ENCODE measurements around the gene MET.
"Not testable (repeated sequence)": the region's sequence is repeated elsewhere in the genome, so short reads cannot be mapped to it uniquely, and the experiment has no call there.

Gene MET

GRCh38 chr7:116698930-116699721, 27.1 kb downstream of the MET start:
- DNase-seq = no peak

GRCh38 chr7:116699722-116700120, 27.7 kb downstream of the MET start:
- no peak for DNase-seq

- DNase-seq = no peak
These were observed 30.2 kb downstream of the MET start for GRCh38 chr7:116702046-116702785.

GRCh38 chr7:116704650-116705228, 32.7 kb downstream of the MET start:
- no peak for DNase-seq

- DNase-seq = no peak
These were observed 33.4 kb downstream of the MET start for GRCh38 chr7:116705419-116705818.

- DNase-seq = peak; percentile 62
These were observed 34.7 kb downstream of the MET start for GRCh38 chr7:116706668-116707126.

- DNase-seq = no peak
These were observed 35.3 kb downstream of the MET start for GRCh38 chr7:116707289-116707688.

- no peak for DNase-seq
These were observed 36.3 kb downstream of the MET start for GRCh38 chr7:116708248-116708647.

- DNase-seq = no peak
These were observed 36.9 kb downstream of the MET start for GRCh38 chr7:116708861-116709260.

GRCh38 chr7:116709336-116709735, 37.3 kb downstream of the MET start:
- DNase-seq = no peak

- DNase-seq = peak; percentile 83
These were observed 38.9 kb downstream of the MET start for GRCh38 chr7:116710764-116711452.

- no peak for DNase-seq
These were observed 39.8 kb downstream of the MET start for GRCh38 chr7:116711790-116712189.

GRCh38 chr7:116713500-116713899, 41.5 kb downstream of the MET start:
- no peak for DNase-seq

GRCh38 chr7:116713918-116714317, 41.9 kb downstream of the MET start:
- DNase-seq = no peak

GRCh38 chr7:116715077-116715476, 43.1 kb downstream of the MET start:
- no peak for DNase-seq

- DNase-seq = no peak
These were observed 45.1 kb downstream of the MET start for GRCh38 chr7:116717137-116717536.

- DNase-seq = not testable (repeated sequence)
These were observed 52.0 kb downstream of the MET start for GRCh38 chr7:116723959-116724529.

- DNase-seq = peak; percentile 52
These were observed 52.7 kb downstream of the MET start for GRCh38 chr7:116724560-116725231.

- peak; percentile 14 for DNase-seq
These were observed 54.2 kb downstream of the MET start for GRCh38 chr7:116726149-116726548.

- DNase-seq = no peak
These were observed 54.9 kb downstream of the MET start for GRCh38 chr7:116726713-116727431.

GRCh38 chr7:116727432-116728009, 55.5 kb downstream of the MET start:
- DNase-seq = no peak

Data from NCI-H526 treated with DMSO at 0.1 percent for 48 hours (cell line).